Muscle layer of duodenum (tissue), 2 donors: ENCODE results near the gene NSD2.

Source experiments
- H3K27ac ChIP-seq: one replicate; pipeline ENCODE4 v1.7.0; 2013; ENCODE audit warnings: mild to moderate bottlenecking, low read length
- H3K27me3 ChIP-seq: one replicate; pipeline ENCODE4 v1.7.0; 2013; ENCODE audit warnings: low read depth, mild to moderate bottlenecking, control low read depth, low read length
- H3K36me3 ChIP-seq, 2 donors: one replicate each; pipeline ENCODE4 v1.7.0; 2013; ENCODE audit warnings: low read length in 2 of 2, control low read depth in 1 of 2, mild to moderate bottlenecking in 1 of 2; ENCODE audit not compliant: insufficient read depth in 2 of 2, control insufficient read depth in 1 of 2
- H3K4me1 ChIP-seq, 2 donors: one replicate each; pipeline ENCODE4 v1.7.0; 2013; ENCODE audit warnings: low read length in 2 of 2, mild to moderate bottlenecking in 2 of 2, control low read depth in 1 of 2, moderate library complexity in 1 of 2; ENCODE audit not compliant: insufficient read depth in 2 of 2, control insufficient read depth in 1 of 2
- H3K4me3 ChIP-seq, 2 donors: one replicate each; pipeline ENCODE4 v1.7.0; 2013; ENCODE audit warnings: low read length in 2 of 2, low read depth in 1 of 2, mild to moderate bottlenecking in 1 of 2
- H3K9me3 ChIP-seq, 2 donors: one replicate each; pipeline ENCODE4 v1.7.0; 2013; ENCODE audit warnings: low read length in 2 of 2, control low read depth in 1 of 2, mild to moderate bottlenecking in 1 of 2; ENCODE audit not compliant: control insufficient read depth in 1 of 2
- donor health status: healthy.

NSD2 gene

DNA sequence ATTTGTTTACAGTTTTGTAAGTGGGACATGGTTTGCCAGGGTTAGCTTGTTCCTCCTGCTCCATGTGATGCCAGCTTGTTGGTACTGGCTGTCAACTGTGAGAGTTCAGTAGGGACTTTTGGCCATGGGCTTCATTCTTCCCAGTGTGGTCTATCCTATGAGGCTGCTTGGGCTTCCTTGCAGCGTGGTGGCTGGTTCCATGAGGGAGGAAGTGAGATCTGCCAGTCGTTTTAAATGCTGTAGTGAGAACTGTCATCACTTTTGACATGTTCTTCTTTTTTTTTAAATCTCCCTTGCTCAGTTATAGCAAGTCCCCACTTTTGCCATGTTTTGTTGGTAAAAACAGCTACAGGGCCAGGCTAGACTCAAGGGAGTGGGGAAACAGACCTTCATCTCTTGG is 15.9 kb downstream of the NSD2 start:
- no peak overlapping the region for H3K27ac ChIP-seq
- no peak overlapping the region for H3K4me3 ChIP-seq
- peaks cover 0 to 5% of the 10 kb centered on the region in 2 donors for H3K4me1 ChIP-seq
- H3K27me3 ChIP-seq: no peaks in the 10 kb centered on the region
- H3K9me3 ChIP-seq: no peaks in the 10 kb centered on the region
- no peaks in the 10 kb centered on the region for H3K36me3 ChIP-seq

DNA sequence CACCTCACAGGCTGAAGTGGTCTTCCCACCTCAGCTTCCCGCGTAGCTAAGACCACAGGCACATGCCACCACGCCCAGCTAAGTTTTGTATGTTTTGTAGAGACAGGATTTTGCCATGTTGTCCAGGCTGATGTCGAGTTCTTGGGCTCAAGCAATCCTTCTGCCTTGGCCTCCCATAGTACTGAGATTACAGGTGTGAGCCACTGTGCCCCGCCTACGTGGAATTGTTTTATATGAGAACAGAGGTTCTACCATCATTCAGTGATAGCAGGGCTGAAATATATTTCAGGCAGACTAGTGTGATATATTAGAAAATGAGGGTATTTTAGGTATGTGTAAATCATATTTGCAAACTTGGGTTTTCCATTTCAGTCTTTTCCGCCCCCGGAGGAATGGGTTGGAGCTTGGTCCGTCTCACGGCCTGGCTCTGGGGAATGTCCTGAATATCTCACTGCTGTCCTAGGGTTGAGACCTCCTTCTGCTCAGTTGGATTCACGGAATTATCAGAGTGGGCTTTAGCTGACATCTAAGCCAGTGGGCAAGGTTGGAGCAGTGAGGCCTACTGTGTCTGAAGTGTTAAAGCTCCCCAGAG is 19.9 kb downstream of the NSD2 start:
- H3K9me3 ChIP-seq: no peaks in the 10 kb centered on the region
- no peak overlapping the region for H3K4me3 ChIP-seq
- no peak overlapping the region for H3K27ac ChIP-seq
- peaks cover 0 to 2% of the 10 kb centered on the region in 2 donors for H3K36me3 ChIP-seq
- H3K4me1 ChIP-seq: peaks cover 0 to 5% of the 10 kb centered on the region in 2 donors
- no peaks in the 10 kb centered on the region for H3K27me3 ChIP-seq

- Histone ChIP-seq H3K36me3 (peaks cover 7 to 9% of the 10 kb centered on the region in 2 donors), H3K27me3 (no peaks in the 10 kb centered on the region), H3K4me3 (no peak overlapping the region), H3K27ac (no peak overlapping the region), H3K4me1 (no peaks in the 10 kb centered on the region), H3K9me3 (no peaks in the 10 kb centered on the region)
These were observed 24.9 kb downstream of the NSD2 start for GRCh38 chr4:1895971-1896657.

GRCh38 chr4:1896658-1896991 is 25.4 kb downstream of the NSD2 start:
- H3K4me1 ChIP-seq: no peaks in the 10 kb centered on the region
- no peak overlapping the region for H3K4me3 ChIP-seq
- H3K9me3 ChIP-seq: no peaks in the 10 kb centered on the region
- H3K36me3 ChIP-seq: peaks cover 11% of the 10 kb centered on the region in 2 donors
- no peaks in the 10 kb centered on the region for H3K27me3 ChIP-seq
- no peak overlapping the region for H3K27ac ChIP-seq

GRCh38 chr4:1898007-1898406 is 26.8 kb downstream of the NSD2 start:
- peaks cover 11 to 14% of the 10 kb centered on the region in 2 donors for H3K36me3 ChIP-seq
- no peaks in the 10 kb centered on the region for H3K4me1 ChIP-seq
- no peak overlapping the region for H3K4me3 ChIP-seq
- no peaks in the 10 kb centered on the region for H3K9me3 ChIP-seq
- no peak overlapping the region for H3K27ac ChIP-seq
- no peaks in the 10 kb centered on the region for H3K27me3 ChIP-seq

DNA sequence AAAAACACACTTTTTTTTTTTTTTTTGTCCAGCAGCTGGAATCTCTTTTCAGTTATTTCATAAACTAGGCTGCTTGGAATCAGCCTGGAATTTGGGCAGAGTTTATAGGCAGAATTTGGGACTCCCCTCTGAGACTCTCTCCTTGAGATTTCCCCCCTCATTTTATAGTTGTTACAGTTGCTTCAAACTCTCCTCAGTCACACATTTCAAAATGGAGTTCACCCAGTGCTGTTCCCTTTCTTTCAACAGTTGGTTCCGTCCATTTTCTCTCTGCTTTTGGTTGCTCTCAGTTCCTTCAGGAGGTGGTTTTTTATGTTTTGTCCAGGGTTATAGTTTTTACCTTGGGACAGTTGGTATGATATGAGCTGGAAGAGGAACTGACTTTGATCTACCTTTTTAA is 27.5 kb downstream of the NSD2 start:
- Histone ChIP-seq H3K36me3 (peaks cover 11 to 14% of the 10 kb centered on the region in 2 donors), H3K27me3 (no peaks in the 10 kb centered on the region)

DNA sequence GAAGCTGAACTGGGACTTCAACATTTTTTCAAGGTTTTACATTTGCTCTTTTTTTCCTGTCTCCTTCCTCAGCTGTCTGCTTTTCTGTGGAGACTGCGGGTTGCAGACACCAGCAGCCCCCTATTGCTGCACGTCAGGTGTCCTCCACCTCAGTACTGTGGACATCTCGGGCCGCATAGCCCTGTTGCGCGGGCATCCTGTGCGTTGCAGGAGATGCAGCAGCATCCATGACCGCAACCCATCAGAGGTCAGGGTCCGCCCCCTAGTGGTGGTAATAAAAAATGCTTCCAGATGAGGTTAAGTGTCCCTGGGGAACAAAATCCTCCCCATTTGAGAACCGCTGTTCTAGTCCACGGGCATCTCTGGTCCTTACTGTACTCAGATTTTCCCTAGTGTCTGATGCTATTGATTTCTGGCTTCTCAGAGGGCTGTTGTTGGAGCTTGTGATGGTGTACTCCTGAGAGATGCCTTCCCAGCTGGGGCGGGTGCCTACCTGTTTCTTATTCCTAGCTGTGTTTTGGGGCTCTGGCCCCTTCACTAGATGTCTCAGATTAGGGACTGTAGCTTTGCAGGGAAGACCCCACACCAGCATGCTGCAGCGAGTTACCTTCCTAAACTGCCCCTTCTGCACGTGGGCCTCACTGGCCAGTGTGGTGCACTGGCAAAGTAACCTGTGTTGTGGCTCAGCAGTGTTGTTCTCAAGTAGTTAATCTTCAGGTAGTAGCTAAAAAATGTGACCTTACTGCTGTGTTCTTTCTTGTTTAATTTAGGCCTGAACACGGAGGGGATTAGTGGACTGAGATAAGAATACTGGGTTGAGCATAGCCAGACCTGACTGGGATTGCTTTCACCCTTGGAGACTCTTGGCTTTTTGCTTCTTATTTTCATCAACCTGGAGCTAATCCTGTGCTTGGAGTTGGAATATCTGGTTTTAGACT is 28.2 kb downstream of the NSD2 start:
- no peak overlapping the region for H3K27ac ChIP-seq
- H3K36me3 ChIP-seq: peaks cover 13 to 19% of the 10 kb centered on the region in 2 donors

More for the DNA sequence above, 27.5 kb downstream of the NSD2 start:
- Histone ChIP-seq H3K27ac (no peak overlapping the region), H3K4me3 (no peak overlapping the region), H3K4me1 (no peaks in the 10 kb centered on the region), H3K9me3 (no peaks in the 10 kb centered on the region)

GRCh38 chr4:1900087-1900433 is 28.9 kb downstream of the NSD2 start:
- no peaks in the 10 kb centered on the region for H3K27me3 ChIP-seq
- H3K27ac ChIP-seq: no peak overlapping the region
- H3K9me3 ChIP-seq: no peaks in the 10 kb centered on the region
- H3K4me3 ChIP-seq: no peak overlapping the region
- H3K4me1 ChIP-seq: no peaks in the 10 kb centered on the region
- H3K36me3 ChIP-seq: peaks cover 15 to 23% of the 10 kb centered on the region in 2 donors

More for the DNA sequence above, 28.2 kb downstream of the NSD2 start:
- Histone ChIP-seq H3K27me3 (no peaks in the 10 kb centered on the region), H3K4me3 (no peak overlapping the region), H3K9me3 (no peaks in the 10 kb centered on the region), H3K4me1 (no peaks in the 10 kb centered on the region)

DNA sequence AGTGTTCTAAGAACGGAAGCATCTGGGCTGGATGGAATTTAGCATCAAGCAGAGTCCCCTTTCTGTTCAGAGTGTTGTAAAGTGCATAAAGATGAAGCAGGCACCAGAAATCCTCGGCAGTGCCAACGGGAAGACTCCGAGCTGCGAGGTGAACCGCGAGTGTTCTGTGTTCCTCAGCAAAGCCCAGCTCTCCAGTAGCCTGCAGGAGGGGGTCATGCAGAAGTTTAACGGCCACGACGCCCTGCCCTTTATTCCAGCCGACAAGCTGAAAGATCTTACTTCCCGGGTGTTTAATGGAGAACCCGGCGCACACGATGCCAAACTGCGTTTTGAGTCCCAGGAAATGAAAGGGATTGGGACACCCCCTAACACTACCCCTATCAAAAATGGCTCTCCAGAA is 29.4 kb downstream of the NSD2 start:
- Histone ChIP-seq H3K4me3 (no peak overlapping the region), H3K4me1 (no peaks in the 10 kb centered on the region), H3K27me3 (no peaks in the 10 kb centered on the region), H3K36me3 (peaks cover 15 to 28% of the 10 kb centered on the region in 2 donors), H3K9me3 (no peaks in the 10 kb centered on the region), H3K27ac (no peak overlapping the region)

DNA sequence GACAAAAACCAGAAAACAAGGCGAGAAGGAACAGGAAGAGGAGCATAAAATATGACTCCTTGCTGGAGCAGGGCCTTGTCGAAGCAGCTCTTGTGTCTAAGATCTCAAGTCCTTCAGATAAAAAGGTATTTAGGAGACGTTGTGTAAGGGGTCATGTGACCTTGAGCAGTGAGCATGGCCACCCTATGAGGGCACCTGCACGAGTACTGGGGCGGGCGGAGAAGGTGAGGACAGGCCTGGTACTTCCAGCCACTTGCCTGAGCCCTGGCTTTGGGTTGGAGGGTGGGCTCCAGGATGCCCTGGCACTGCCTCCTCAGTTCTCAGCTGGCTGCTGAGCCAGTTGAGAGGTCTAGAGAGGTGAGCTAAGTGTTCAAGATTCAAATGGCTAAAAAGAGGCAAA is 29.9 kb downstream of the NSD2 start:
- peaks cover 15 to 29% of the 10 kb centered on the region in 2 donors for H3K36me3 ChIP-seq
- H3K9me3 ChIP-seq: no peaks in the 10 kb centered on the region
- no peak overlapping the region for H3K4me3 ChIP-seq
- H3K4me1 ChIP-seq: no peaks in the 10 kb centered on the region
- no peaks in the 10 kb centered on the region for H3K27me3 ChIP-seq
- no peak overlapping the region for H3K27ac ChIP-seq

DNA sequence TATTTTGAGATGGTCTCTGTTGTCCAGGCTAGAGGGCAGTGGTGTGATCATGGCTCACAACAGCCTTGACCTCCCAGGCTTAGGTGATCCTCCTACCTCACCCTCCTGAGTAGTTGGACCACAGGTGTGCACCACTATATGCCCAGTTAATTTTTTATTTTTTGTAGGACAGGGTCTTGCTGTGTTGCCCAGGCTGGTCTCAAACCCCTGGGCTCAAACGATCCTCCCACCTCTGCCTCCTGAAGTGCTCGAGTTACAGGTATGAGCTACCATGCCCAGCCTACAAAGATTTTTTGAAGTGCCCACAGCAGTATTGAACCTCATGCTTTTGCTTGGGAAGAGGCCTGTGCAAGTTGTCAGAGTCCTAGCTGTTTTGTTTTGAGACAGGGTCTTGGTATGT is 31.1 kb downstream of the NSD2 start:
- Histone ChIP-seq H3K27me3 (no peaks in the 10 kb centered on the region), H3K9me3 (no peaks in the 10 kb centered on the region), H3K36me3 (peaks cover 15 to 34% of the 10 kb centered on the region in 2 donors), H3K4me3 (no peak overlapping the region), H3K27ac (no peak overlapping the region), H3K4me1 (no peaks in the 10 kb centered on the region)
